ENCODE results near the gene CLIC5.

Gene CLIC5

DNA sequence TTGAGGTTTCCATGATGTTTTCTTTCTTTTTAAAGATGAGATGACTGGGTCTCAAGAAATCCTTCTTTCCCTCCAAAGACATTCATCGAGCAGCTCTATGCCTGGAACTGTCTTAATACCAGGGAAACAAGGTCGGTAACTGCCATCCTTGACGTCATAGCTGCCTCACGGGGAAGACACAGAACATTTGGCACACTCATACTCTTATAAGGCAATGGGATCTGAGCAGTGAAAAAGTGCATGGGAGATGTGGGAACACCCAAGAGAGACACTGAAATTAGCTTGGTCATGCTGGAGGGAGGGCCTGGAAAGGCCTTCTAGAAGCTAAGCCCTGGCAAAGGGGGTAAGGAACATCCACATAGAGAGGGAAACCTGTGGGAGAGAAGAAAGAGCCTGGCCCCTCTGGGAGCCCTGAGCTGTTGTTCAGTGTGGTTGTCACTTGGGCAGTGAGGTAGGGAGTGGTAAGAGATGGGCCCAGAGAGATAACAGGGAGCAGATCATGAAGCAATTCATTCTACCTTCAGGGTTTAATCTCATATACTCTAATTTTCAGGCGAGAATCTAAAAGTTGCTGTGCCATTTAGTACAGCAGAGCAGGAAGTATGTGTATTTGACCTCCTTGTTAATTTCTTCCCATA is 30.8 kb downstream of the CLIC5 start:
- no peak for TF ChIP-seq ZFX (IDR thresholded peaks at IDR 0.05)
- TF ChIP-seq, protein P1, sequence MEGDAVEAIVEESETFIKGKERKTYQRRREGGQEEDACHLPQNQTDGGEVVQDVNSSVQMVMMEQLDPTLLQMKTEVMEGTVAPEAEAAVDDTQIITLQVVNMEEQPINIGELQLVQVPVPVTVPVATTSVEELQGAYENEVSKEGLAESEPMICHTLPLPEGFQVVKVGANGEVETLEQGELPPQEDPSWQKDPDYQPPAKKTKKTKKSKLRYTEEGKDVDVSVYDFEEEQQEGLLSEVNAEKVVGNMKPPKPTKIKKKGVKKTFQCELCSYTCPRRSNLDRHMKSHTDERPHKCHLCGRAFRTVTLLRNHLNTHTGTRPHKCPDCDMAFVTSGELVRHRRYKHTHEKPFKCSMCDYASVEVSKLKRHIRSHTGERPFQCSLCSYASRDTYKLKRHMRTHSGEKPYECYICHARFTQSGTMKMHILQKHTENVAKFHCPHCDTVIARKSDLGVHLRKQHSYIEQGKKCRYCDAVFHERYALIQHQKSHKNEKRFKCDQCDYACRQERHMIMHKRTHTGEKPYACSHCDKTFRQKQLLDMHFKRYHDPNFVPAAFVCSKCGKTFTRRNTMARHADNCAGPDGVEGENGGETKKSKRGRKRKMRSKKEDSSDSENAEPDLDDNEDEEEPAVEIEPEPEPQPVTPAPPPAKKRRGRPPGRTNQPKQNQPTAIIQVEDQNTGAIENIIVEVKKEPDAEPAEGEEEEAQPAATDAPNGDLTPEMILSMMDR (conservative IDR thresholded peaks at IDR 0.05) = no peak

DNA sequence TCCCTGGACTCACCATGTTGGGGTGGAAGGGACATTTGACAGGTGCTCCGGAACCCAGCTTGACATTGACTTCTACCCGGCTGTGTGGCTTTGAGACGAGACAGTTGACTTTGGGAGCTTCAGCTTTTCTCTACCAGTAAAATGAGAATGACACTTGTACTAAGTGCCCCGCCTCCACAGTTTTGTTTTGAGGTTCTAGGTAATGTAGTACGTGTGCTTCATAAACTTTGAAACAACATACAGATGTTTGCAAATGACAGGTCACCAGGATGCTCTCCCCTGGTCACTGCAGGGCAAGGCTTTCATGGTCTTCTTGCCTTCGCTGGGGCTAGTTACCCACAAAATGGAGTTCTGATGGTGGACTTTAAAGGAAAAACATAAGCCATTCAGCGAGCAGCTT is 31.3 kb downstream of the CLIC5 start:
- TF ChIP-seq ZFX (IDR thresholded peaks at IDR 0.05) = no peak
- TF ChIP-seq, protein P1 (conservative IDR thresholded peaks at IDR 0.05) = no peak
- no peak overlapping the region for H3K27ac ChIP-seq

More for the DNA sequence above, 30.8 kb downstream of the CLIC5 start:
- no peak overlapping the region for H3K27ac ChIP-seq

DNA sequence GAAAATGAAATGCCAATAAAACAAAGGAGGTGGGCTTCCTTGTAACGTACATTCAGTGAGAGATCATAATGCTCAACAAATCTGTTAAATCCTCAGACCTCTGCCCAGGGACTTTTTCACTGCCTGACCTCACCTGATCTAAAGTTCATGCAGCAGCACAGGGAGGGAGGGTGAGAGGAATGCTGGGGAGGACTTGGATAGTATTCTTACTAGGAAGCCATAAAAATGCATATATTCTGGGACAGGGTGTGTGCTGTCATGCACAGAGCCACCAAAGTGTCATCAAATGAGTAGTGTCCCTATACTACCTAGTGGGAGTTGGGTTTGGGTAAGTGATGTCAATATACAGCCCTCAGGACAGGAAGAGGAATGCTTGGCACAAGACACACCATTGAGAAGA is 32.6 kb downstream of the CLIC5 start:
- no peak overlapping the region for H3K27ac ChIP-seq
- no peak for TF ChIP-seq ZFX (IDR thresholded peaks at IDR 0.05)
- TF ChIP-seq, protein P1 (conservative IDR thresholded peaks at IDR 0.05) = no peak

DNA sequence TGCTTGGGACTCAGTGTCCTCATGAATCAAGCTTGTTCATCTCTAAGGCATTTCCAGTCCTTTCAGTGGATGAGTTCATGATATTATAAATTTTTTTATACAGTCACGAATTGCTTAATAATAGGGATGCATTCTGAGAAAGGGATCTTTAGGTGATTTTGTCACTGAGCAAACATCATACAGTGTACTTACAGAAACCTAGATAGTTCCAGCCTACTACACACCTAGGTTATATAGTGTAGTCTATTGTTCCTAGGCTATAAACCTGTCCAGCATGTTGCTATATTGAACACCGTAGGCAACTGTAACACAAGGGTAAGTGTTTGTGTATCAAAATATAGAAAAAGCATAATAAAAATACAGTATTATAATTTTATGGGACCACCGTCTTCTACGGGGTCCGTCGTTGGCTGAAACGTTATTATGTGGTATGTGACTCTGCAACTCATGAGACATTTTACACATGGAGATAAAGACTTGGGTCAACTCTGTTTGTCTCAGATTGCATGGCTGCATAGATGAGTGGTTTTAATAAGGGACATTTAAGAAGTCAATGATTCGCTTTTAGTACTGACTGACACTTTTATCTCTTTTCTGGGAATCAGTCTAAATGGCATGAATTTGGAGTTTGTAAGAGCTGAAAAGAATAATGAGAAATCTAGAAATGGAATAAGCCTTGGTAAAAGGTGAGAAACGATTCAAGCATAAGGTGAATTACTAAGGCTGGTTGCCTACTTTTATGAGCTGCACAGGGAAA is 33.2 kb downstream of the CLIC5 start:
- no peak overlapping the region for H3K27ac ChIP-seq
- TF ChIP-seq, protein P1 (conservative IDR thresholded peaks at IDR 0.05) = no peak
- TF ChIP-seq ZFX (IDR thresholded peaks at IDR 0.05) = no peak

DNA sequence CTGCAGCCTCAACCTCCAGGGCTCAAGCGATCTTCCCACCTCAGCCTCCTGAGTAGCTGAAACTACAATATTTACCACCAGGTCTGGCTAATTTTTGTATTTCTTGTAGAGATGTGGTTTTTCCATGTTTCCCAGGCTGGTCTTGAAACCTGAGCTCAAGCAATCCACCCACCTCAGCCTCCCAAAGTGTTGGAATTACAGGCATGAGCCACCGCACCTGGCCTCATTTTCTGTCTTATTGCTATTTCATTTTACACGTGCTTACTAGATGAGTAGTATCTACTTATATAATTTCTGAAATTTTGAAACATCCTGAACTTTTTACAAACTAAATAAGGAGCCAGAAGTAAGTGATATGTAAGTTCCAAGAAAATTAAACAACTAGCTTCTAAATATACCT is 34.6 kb downstream of the CLIC5 start:
- no peak overlapping the region for H3K27ac ChIP-seq
- no peak for TF ChIP-seq ZFX (IDR thresholded peaks at IDR 0.05)
- TF ChIP-seq, protein P1 (conservative IDR thresholded peaks at IDR 0.05) = no peak

DNA sequence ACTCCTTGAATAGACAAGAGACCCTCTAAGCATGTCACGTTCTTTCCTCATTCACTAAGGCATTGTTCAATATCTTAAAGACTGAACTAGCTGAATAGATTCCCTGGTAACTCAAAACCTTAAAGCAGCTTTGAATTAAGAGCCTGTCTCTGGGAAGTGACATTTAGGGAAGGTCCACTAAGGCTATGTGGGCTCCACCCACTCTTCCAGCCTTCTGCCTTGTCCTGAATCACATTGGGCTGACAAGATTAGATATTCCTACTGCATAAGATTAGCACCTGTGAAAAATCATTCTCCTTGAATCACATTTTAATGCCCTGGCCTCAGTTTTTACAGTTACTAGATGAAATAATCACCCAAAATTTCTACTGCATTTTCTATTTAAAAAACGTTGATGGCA is 36.3 kb downstream of the CLIC5 start:
- TF ChIP-seq, protein P1 (conservative IDR thresholded peaks at IDR 0.05) = no peak
- no peak for TF ChIP-seq ZFX (IDR thresholded peaks at IDR 0.05)
- no peak overlapping the region for H3K27ac ChIP-seq

DNA sequence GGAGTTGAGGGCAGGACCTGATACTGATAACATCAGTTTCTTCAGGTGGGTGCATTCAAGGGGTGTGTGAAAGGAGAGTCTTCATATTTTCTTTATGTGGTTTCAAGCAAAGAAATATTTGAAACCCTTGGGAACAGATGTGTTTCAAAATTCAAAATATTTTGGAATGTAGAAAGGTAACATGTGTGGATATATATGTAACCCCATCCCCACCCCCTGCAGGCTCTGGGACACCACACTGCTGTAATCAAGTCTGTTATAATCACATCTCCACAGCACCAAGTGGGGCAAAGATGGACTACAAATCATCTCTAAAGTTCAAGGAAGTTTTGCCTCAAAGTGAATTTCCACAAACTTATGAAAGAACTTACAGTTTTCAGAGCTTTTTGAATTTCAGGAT is 41.1 kb downstream of the CLIC5 start:
- no peak for TF ChIP-seq ZFX (IDR thresholded peaks at IDR 0.05)
- TF ChIP-seq, protein P1 (conservative IDR thresholded peaks at IDR 0.05) = no peak
- no peak overlapping the region for H3K27ac ChIP-seq
